H1 (cell line): ENCODE data around the gene FSTL4. TPM values are rescaled to one million over a fixed set of nuclear protein-coding genes. Genes with fewer than 3 reads are reported as not detected.

Experiments used
- CTCF ChIA-PET: fragments of 300-600 bp; sonication (Branson Sonifier 250); formaldehyde crosslinking; loops from one replicate; lab custom pipeline; 2021; ENCODE audit not compliant: partially characterized antibody; lab: Charles Lee
- POLR2A ChIA-PET: fragments of 300-600 bp; sonication (Branson Sonifier 250); formaldehyde crosslinking; loops from one replicate; lab custom pipeline; 2021; ENCODE audit warnings: inconsistent platforms; ENCODE audit not compliant: partially characterized antibody; lab: Charles Lee
- DNase-seq, 2 experiments: peaks; one replicate each; pipeline versions ENCODE4 v3.0.0 to v3.0.0-alpha.2; 2010 to 2022; ENCODE audit warnings: low spot score in 2 of 2, low read depth in 1 of 2, mixed read lengths in 1 of 2
- FAIRE-seq: peaks from 2 replicates; lab custom pipeline; 2011; peaks lifted over from hg19 to GRCh38; lab: Jason Lieb, UNC
- H2AFZ ChIP-seq: 2 replicates; pipeline ENCODE4 v1.8.1; 2012; ENCODE audit warnings: low read length, inconsistent platforms
- H2AK5ac ChIP-seq: 2 replicates; pipeline ENCODE4 v1.6.1; 2013; ENCODE audit warnings: low read depth, low read length
- H2BK120ac ChIP-seq: replicated peaks from 2 replicates; pipeline ENCODE3; 2013; ENCODE audit warnings: low read depth, low read length, inconsistent platforms
- H2BK12ac ChIP-seq: 2 replicates; pipeline ENCODE4 v1.6.1; 2013; ENCODE audit warnings: low read depth, low read length
- H2BK15ac ChIP-seq: 2 replicates; pipeline ENCODE4 v1.6.1; 2013; ENCODE audit warnings: low read length
- H2BK20ac ChIP-seq: 2 replicates; pipeline ENCODE4 v1.6.1; 2013; ENCODE audit warnings: low read length
- H2BK5ac ChIP-seq: 2 replicates; pipeline ENCODE4 v1.6.1; 2013; ENCODE audit warnings: low read depth, low read length
- H3K14ac ChIP-seq: 2 replicates; pipeline ENCODE4 v1.6.1; 2013; ENCODE audit warnings: inconsistent platforms; ENCODE audit not compliant: insufficient read length
- H3K18ac ChIP-seq: 2 replicates; pipeline ENCODE4 v1.6.1; 2013; ENCODE audit warnings: low read length; ENCODE audit errors: extremely low read depth
- H3K23ac ChIP-seq: 2 replicates; pipeline ENCODE4 v1.6.1; 2013; ENCODE audit warnings: inconsistent platforms; ENCODE audit not compliant: insufficient read length
- H3K23me2 ChIP-seq: 2 replicates; pipeline ENCODE4 v1.6.1; 2013; ENCODE audit warnings: low read depth, low read length
- H3K27ac ChIP-seq: 2 replicates; pipeline ENCODE4 v1.6.1; 2011; ENCODE audit warnings: low read depth, low read length, inconsistent platforms
- H3K27me3 ChIP-seq, 4 experiments: replicated peaks in 1 of 4; 1 replicate in 1 of 4; 2 replicates in 3 of 4; pipeline versions ENCODE4 v1.6.1 to v1.8.1; 2011 to 2013; ENCODE audit warnings: low read length in 3 of 4, mild to moderate bottlenecking in 3 of 4, inconsistent platforms in 2 of 4, mixed read lengths in 2 of 4, moderate library complexity in 1 of 4; ENCODE audit not compliant: control insufficient read depth in 3 of 4, insufficient read depth in 3 of 4; ENCODE audit errors: extremely low read depth in 1 of 4
- H3K36me3 ChIP-seq, 4 experiments: 2 replicates each; pipeline versions ENCODE4 v1.6.1 to v1.8.1; 2011 to 2013; ENCODE audit warnings: mild to moderate bottlenecking in 4 of 4, low read length in 3 of 4, moderate library complexity in 2 of 4, control low read depth in 1 of 4, inconsistent platforms in 1 of 4; ENCODE audit not compliant: insufficient read depth in 4 of 4, control insufficient read depth in 2 of 4
- H3K4ac ChIP-seq: replicated peaks from 2 replicates; pipeline ENCODE3; 2013; ENCODE audit warnings: low read length, low read depth, mixed read lengths, inconsistent platforms; ENCODE audit not compliant: insufficient read length
- H3K4me1 ChIP-seq, 4 experiments: replicated peaks in 1 of 4; 1 replicate in 1 of 4; 2 replicates in 3 of 4; pipeline versions ENCODE4 v1.6.1 to v1.8.1; 2011 to 2013; ENCODE audit warnings: low read length in 3 of 4, inconsistent platforms in 2 of 4, mixed read lengths in 1 of 4; ENCODE audit not compliant: insufficient read depth in 4 of 4, control insufficient read depth in 3 of 4
- H3K4me2 ChIP-seq, 2 experiments: 2 replicates each; pipeline versions ENCODE4 v1.6.1 to v1.8.1; 2011 to 2013; ENCODE audit warnings: low read depth in 2 of 2, low read length in 2 of 2, control low read depth in 1 of 2, inconsistent platforms in 1 of 2, mild to moderate bottlenecking in 1 of 2; ENCODE audit not compliant: insufficient read depth in 1 of 2
- H3K4me3 ChIP-seq, 4 experiments: fragments of 200-600, 300-600 bp in 1 of 4; sonication (generic), shearing (Covaris generic), sonication (Bioruptor Twin) in 1 of 4; 2 replicates each; pipeline versions ENCODE4 v1.5.1 to v1.8.1; 2011 to 2016; ENCODE audit warnings: low read length in 4 of 4, low read depth in 3 of 4, control low read depth in 2 of 4, inconsistent platforms in 2 of 4, mild to moderate bottlenecking in 2 of 4, mixed read lengths in 1 of 4, moderate library complexity in 1 of 4; ENCODE audit not compliant: insufficient read depth in 2 of 4; ENCODE audit errors: extremely low read depth in 1 of 4
- H3K56ac ChIP-seq: replicated peaks from 2 replicates; pipeline ENCODE3; 2013; ENCODE audit warnings: low read depth, mild to moderate bottlenecking, mixed read lengths, low read length, inconsistent platforms; ENCODE audit not compliant: insufficient read length
- H3K79me1 ChIP-seq: 2 replicates; pipeline ENCODE4 v1.6.1; 2013; ENCODE audit warnings: low read depth, low read length, control low read depth
- H3K79me2 ChIP-seq, 2 experiments: 2 replicates each; pipeline versions ENCODE4 v1.6.1 to v1.8.1; 2012 to 2013; ENCODE audit warnings: low read length in 2 of 2, mild to moderate bottlenecking in 2 of 2, inconsistent platforms in 1 of 2; ENCODE audit not compliant: insufficient read depth in 2 of 2, control insufficient read depth in 1 of 2
- H3K9ac ChIP-seq, 4 experiments: replicated peaks in 1 of 4; 1 replicate in 1 of 4; 2 replicates in 3 of 4; pipeline versions ENCODE4 v1.6.1 to v1.8.1; 2011 to 2013; ENCODE audit warnings: low read depth in 3 of 4, low read length in 3 of 4, control low read depth in 2 of 4, mild to moderate bottlenecking in 2 of 4, moderate library complexity in 2 of 4, inconsistent platforms in 1 of 4; ENCODE audit errors: extremely low read depth in 1 of 4
- H3K9me3 ChIP-seq, 2 experiments: 2 replicates each; pipeline versions ENCODE4 v1.6.1 to v1.8.1; 2012 to 2013; ENCODE audit warnings: mild to moderate bottlenecking in 2 of 2, moderate library complexity in 2 of 2, control low read depth in 1 of 2, inconsistent platforms in 1 of 2, low read depth in 1 of 2, low read length in 1 of 2, mixed read lengths in 1 of 2; ENCODE audit not compliant: insufficient read depth in 2 of 2
- H4K20me1 ChIP-seq, 2 experiments: replicated peaks in 1 of 2; 2 replicates each; pipeline versions ENCODE3 to v1.8.1; 2011 to 2013; ENCODE audit warnings: inconsistent platforms in 2 of 2, low read length in 2 of 2, mild to moderate bottlenecking in 1 of 2; ENCODE audit not compliant: insufficient read depth in 2 of 2, control insufficient read depth in 1 of 2
- H4K5ac ChIP-seq: 2 replicates; pipeline ENCODE4 v1.6.1; 2013; ENCODE audit warnings: low read length, low read depth, mixed read lengths, inconsistent platforms; ENCODE audit not compliant: insufficient read length
- H4K8ac ChIP-seq: 2 replicates; pipeline ENCODE4 v1.8.0; 2013; ENCODE audit warnings: mild to moderate bottlenecking, moderate library complexity, low read length, inconsistent platforms; ENCODE audit not compliant: insufficient read depth; ENCODE audit errors: extremely low read depth
- H4K91ac ChIP-seq: replicated peaks from 2 replicates; pipeline ENCODE3; 2013; ENCODE audit warnings: low read length, mixed read lengths, inconsistent platforms; ENCODE audit not compliant: insufficient read length
- EP300 ChIP-seq, 2 experiments: IDR thresholded peaks; 1 replicate in 1 of 2; 2 replicates in 1 of 2; pipeline ENCODE4 v1.6.1; 2011 to 2012; ENCODE audit warnings: low read depth in 2 of 2, low read length in 2 of 2, mild to moderate bottlenecking in 2 of 2, borderline replicate concordance in 1 of 2, inconsistent platforms in 1 of 2, moderate library complexity in 1 of 2
- SAP30 ChIP-seq: fragments of 300-600 bp; sonication (generic); IDR thresholded peaks from 2 replicates; pipeline ENCODE4 v1.7.1; 2012; ENCODE audit warnings: low read length, moderate library complexity, mild to moderate bottlenecking, inconsistent platforms; ENCODE audit not compliant: insufficient read depth, insufficient replicate concordance
- SRF ChIP-seq: IDR thresholded peaks from 2 replicates; pipeline ENCODE4 v1.6.1; 2011; ENCODE audit warnings: mild to moderate bottlenecking, low read depth, low read length, moderate library complexity
- WGBS, 2 experiments: shearing (Covaris generic) in 1 of 2; methylation state at CpG; one replicate each; pipeline versions ENCODE4 v1.1.6 to v1.1.7; 2013 to 2015; ENCODE audit warnings: low lambda C conversion rate in 2 of 2, mixed read lengths in 2 of 2, inconsistent platforms in 1 of 2, low coverage in 1 of 2, missing lambda C conversion rate in 1 of 2; ENCODE audit not compliant: insufficient replicate concordance in 2 of 2, insufficient coverage in 1 of 2, insufficient read length in 1 of 2; ENCODE audit errors: extremely low coverage in 1 of 2, missing lambda C conversion rate in 1 of 2; 5-methylcytosine and 5-hydroxymethylcytosine counted together
- polyA plus RNA-seq, 7 experiments: library from polyadenylated mRNA; depleted of rRNA in 3 of 7; stranded (reverse) in 5 of 7; unstranded in 2 of 7; fragments of >200 nt in 5 of 7; fragments of 200-250 nt in 2 of 7; gene quantifications; 1 replicate in 5 of 7; 2 replicates in 1 of 7; 4 replicates in 1 of 7; pipeline versions ENCODE4 v1.2.1 to v1.2.3, GENCODE V29; 2011 to 2013; ENCODE audit warnings: missing spikeins in 2 of 7, mixed read lengths in 2 of 7
- total RNA-seq: library from RNA; stranded (reverse); fragmentation: NEBNext Ultra II Directional; extraction: Animal tissue kit (Norgen Biotek cat#: 25700); gene quantifications from 2 replicates; pipeline ENCODE4 v1.2.1, GENCODE V29; 2021

The FSTL4 gene
- total and polyA plus RNA-seq, 2 of the 8 experiments (the other 6 are each of a cell fraction or from before 2014, with no cell fraction given), result 3.1 to 4.1 TPM

DNA sequence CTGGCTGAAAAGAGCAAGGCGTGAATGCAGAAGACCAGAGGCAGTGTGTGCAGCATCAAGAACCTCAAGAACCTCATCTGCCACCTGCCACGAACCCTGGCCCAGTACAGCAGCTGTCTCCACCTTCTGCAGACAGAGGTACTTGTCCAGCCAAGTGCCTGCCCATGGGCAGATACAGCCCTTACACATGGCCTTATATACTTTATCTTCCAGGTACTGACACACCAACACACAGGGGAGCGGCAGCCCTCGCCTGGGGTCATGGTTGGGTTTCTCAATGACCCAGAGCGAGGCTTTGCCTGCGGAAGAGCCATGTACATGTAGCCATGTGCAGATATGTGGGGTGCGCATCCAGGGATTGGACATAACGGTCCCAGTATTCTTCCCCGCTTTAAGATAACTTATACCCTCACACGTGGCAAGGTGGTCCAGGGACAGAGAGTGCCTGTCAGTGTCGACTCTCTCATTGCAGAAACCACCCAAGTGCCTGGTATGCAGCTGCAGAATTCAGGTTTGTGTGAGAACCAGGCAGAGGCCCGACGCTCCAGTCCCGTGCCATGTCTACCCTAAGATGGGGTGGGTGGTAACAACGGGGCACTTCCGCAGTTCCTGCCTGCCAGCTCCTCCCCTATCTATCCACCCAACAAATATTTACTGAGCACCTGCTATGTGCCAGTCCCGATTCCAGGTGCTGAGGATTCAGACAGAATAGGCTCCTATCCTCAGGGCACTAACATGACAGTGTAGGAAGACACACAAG lies 206.9 kb downstream of the FSTL4 start:
- Histone ChIP-seq H3K4me2 (no peak overlapping the region), H3K14ac (no peak overlapping the region), H2BK12ac (no peak overlapping the region), H2BK15ac (no peak overlapping the region), H2AK5ac (no peak overlapping the region), H3K36me3 (no peaks in the 10 kb centered on the region), H2BK5ac (no peak overlapping the region), H3K23ac (no peak overlapping the region), H2BK120ac (no peak overlapping the region), H4K5ac (no peak overlapping the region), H3K23me2 (no peaks in the 10 kb centered on the region), H4K20me1 (no peaks in the 10 kb centered on the region), H3K27ac (no peak overlapping the region), H3K27me3 (no peaks in the 10 kb centered on the region), H3K18ac (no peak overlapping the region), H3K9me3 (no peaks in the 10 kb centered on the region), H3K56ac (no peak overlapping the region), H3K4ac (no peak overlapping the region), H3K4me1 (peaks cover 1 to 13% (median 7%) of the 10 kb centered on the region in 4 experiments; a peak in 5 of 7 replicates), H2BK20ac (no peak overlapping the region), H3K79me2 (no peaks in the 10 kb centered on the region), H3K4me3 (no peak overlapping the region), H4K8ac (no peak overlapping the region), H2AFZ (no peak overlapping the region), H3K79me1 (no peaks in the 10 kb centered on the region), H3K9ac (no peak overlapping the region), H4K91ac (no peak overlapping the region)
- WGBS, 2 experiments, result 88% methylated on average over 17 of the region's 17 CpGs; no CpG with 5 or more reads in 1 of the 2 experiments
- ChIA-PET CTCF (interaction anchor here (0.5 to 10.1 kb wide), 15 partner anchors 10 to 489 kb away, joined by 3 to 122 read pairs (median 3); no protein-coding TSS in a partner anchor), POLR2A (no interaction called here)
- peak in 1 of 2 experiments; percentile 28 for DNase-seq
- no peak for FAIRE-seq
- TF ChIP-seq EP300 (IDR thresholded peaks at IDR 0.05; ENCODE audit: borderline replicate concordance in 1 of 2, low read depth in 2 of 2, low read length in 2 of 2) (no peak), SAP30 (no peak), SRF (no peak)
